ENCODE data around the gene CDK5R2.

- TF ChIP-seq EZH2 (IDR thresholded peaks at IDR 0.05; ENCODE audit: low read length, unreplicated experiment) (no peak), CTCF (conservative IDR thresholded peaks at IDR 0.05; ENCODE audit: low read depth, low read length) (no peak), EZH2phosphoT487 (IDR thresholded peaks at IDR 0.05; ENCODE audit: borderline replicate concordance, low read length) (no peak)
Observed at GRCh38 chr2:218956039-218956438, 3.4 kb upstream of the CDK5R2 start.
